Parathyroid adenoma (tissue), 2 donors: ENCODE measurements around the gene ROR2.

ENCODE experiments used
- H2AFZ ChIP-seq: fragments of 300-600 bp; sonication (generic); one replicate; pipeline ENCODE4 v1.7.0; 2017; ENCODE audit warnings: antibody characterized with exemption, mild to moderate bottlenecking
- H3K27ac ChIP-seq: fragments of 300-600 bp; sonication (generic); one replicate; pipeline ENCODE4 v1.7.0; 2017
- H3K27me3 ChIP-seq: fragments of 300-600 bp; sonication (generic); one replicate; pipeline ENCODE4 v1.7.0; 2017; ENCODE audit warnings: low read length; ENCODE audit not compliant: control insufficient read depth, insufficient read depth
- H3K36me3 ChIP-seq: fragments of 300-600 bp; sonication (generic); one replicate; pipeline ENCODE4 v1.7.0; 2017; ENCODE audit warnings: low read length; ENCODE audit not compliant: control insufficient read depth, insufficient read depth
- H3K4me1 ChIP-seq: fragments of 300-600 bp; sonication (generic); one replicate; pipeline ENCODE4 v1.7.0; 2017; ENCODE audit warnings: control low read depth
- H3K4me2 ChIP-seq: fragments of 300-600 bp; sonication (generic); one replicate; pipeline ENCODE4 v1.7.0; 2017; ENCODE audit warnings: low read length
- H3K4me3 ChIP-seq: fragments of 300-600 bp; sonication (generic); one replicate; pipeline ENCODE4 v1.7.0; 2017; ENCODE audit warnings: low read depth, low read length
- H3K79me2 ChIP-seq: fragments of 300-600 bp; sonication (generic); one replicate; pipeline ENCODE4 v1.7.0; 2017; ENCODE audit warnings: control low read depth
- H3K9ac ChIP-seq: fragments of 300-600 bp; sonication (generic); one replicate; pipeline ENCODE4 v1.7.0; 2017; ENCODE audit warnings: mild to moderate bottlenecking
- H3K9me3 ChIP-seq: fragments of 300-600 bp; sonication (generic); one replicate; pipeline ENCODE4 v1.7.0; 2017; ENCODE audit warnings: low read length; ENCODE audit not compliant: control insufficient read depth
- TF ChIP-seq, protein P1 (sequence below): fragments of 300-600 bp; sonication (generic); IDR thresholded peaks from one replicate; pipeline ENCODE4 v1.7.0; 2017; ENCODE audit warnings: antibody characterized with exemption, mild to moderate bottlenecking
- donor health status: primary hyperparathyroidism.

Gene ROR2

GRCh38 chr9:91946196-91946595, 3.8 kb downstream of the ROR2 start:
- TF ChIP-seq, protein P1, sequence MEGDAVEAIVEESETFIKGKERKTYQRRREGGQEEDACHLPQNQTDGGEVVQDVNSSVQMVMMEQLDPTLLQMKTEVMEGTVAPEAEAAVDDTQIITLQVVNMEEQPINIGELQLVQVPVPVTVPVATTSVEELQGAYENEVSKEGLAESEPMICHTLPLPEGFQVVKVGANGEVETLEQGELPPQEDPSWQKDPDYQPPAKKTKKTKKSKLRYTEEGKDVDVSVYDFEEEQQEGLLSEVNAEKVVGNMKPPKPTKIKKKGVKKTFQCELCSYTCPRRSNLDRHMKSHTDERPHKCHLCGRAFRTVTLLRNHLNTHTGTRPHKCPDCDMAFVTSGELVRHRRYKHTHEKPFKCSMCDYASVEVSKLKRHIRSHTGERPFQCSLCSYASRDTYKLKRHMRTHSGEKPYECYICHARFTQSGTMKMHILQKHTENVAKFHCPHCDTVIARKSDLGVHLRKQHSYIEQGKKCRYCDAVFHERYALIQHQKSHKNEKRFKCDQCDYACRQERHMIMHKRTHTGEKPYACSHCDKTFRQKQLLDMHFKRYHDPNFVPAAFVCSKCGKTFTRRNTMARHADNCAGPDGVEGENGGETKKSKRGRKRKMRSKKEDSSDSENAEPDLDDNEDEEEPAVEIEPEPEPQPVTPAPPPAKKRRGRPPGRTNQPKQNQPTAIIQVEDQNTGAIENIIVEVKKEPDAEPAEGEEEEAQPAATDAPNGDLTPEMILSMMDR = no peak
- no peaks in the 10 kb centered on the region for H3K27me3 ChIP-seq
- peaks cover 7% of the 10 kb centered on the region for H3K4me1 ChIP-seq
- peak overlapping the region; percentile 70 for H3K4me2 ChIP-seq
- H2AFZ ChIP-seq = no peak overlapping the region
- H3K36me3 ChIP-seq = no peaks in the 10 kb centered on the region
- peaks cover 7% of the 10 kb centered on the region for H3K79me2 ChIP-seq
- no peaks in the 10 kb centered on the region for H3K9me3 ChIP-seq
- H3K4me3 ChIP-seq = no peak overlapping the region
- H3K9ac ChIP-seq = no peak overlapping the region
- peak overlapping the region; percentile 79 for H3K27ac ChIP-seq

DNA sequence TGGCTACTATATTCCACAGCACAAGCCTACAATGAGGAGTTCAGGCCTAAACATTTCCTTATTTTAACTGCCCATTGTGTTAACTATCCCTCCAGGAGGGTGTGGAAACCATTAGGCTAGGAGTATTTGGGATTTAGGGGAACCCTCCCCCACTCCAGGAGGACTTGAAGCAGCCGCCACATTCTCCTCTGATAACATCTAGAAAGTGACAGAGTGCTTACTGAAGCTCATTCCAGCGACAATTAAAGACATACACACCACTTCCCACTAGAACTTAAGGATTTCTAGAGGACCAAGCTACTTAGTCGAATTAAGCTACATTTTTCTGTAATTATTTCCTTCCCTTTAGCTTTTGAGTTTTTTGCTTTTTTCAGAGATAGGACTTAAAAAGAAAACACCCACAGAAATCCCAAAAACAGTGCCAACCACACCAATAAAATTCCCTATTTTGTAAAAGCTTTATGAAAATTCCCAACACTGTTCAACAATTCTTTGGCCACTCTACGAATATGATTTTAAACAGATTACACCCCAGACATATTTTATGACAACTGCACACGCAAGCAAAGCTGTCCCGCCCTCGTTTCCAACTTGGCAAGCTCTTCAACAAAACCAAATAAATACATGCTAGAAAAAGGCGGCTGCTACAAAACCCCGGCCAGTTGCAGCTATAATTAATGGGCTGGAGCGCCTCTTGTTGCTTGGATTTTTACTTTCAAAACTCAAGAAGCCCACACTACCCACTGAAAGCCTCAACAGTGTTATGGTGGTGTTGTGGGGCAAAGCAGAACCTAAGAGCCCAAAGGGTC, 4.5 kb downstream of the ROR2 start:
- Histone ChIP-seq H3K27ac (peak overlapping the region; percentile 79), H3K27me3 (no peaks in the 10 kb centered on the region), H3K4me2 (peak overlapping the region; percentile 70), H3K4me3 (peak overlapping the region; percentile 48), H3K9ac (no peak overlapping the region), H3K79me2 (peaks cover 7% of the 10 kb centered on the region), H3K36me3 (no peaks in the 10 kb centered on the region), H2AFZ (no peak overlapping the region), H3K4me1 (peaks cover 7% of the 10 kb centered on the region), H3K9me3 (no peaks in the 10 kb centered on the region)
- TF ChIP-seq, protein P1 = no peak

- TF ChIP-seq, protein P1 = no peak
- H3K9ac ChIP-seq = no peak overlapping the region
- H3K9me3 ChIP-seq = no peaks in the 10 kb centered on the region
- H3K4me2 ChIP-seq = no peak overlapping the region
- H3K4me1 ChIP-seq = peaks cover 7% of the 10 kb centered on the region
- no peaks in the 10 kb centered on the region for H3K27me3 ChIP-seq
- H2AFZ ChIP-seq = no peak overlapping the region
- H3K4me3 ChIP-seq = no peak overlapping the region
- peaks cover 7% of the 10 kb centered on the region for H3K79me2 ChIP-seq
- H3K36me3 ChIP-seq = no peaks in the 10 kb centered on the region
- no peak overlapping the region for H3K27ac ChIP-seq
Observed at GRCh38 chr9:91944711-91945110, 5.3 kb downstream of the ROR2 start.

DNA sequence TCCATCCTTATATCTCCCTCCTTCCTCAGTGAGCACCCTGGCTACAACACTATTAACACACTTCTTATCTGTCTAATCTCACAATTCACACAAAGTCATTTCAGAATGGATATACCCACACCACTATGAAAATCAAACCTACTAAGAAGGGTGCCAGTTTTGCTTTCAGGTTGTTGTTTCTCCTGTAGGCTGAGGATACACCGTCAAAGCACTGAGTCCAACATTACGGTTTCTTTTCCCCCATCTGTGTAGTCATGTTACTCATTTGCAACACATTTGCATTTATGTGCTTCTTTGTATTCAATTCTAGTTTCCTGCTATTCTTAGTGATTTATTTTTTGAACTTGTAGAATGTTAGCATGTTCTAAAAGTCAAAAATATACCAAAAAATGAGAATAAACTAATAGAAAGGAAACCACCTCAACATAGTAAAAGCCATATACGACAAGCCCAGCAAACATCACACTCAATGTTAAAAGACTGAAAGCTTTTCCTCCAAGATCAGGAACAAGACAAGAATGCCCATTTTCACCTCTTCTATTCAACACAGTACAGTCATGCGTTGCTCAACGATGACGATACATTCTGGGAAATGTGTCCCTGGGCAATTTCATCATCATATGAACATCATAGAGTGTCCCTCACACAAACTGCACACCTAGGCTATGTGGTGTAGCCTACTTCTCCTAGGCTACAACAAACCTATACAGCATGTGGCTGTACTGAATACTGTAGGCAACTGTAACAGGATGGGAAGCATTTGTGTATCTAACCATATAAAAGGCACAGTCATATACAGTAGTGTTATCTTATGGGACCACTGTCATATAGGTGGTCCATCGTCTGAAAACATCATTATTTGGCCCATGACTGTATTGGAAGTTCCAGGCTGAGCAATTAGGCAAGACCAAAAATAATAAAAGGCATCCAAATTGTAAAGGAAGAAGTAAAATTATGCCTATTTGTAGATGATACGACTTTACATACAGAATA, 6.3 kb downstream of the ROR2 start:
- H3K79me2 ChIP-seq = peaks cover 7% of the 10 kb centered on the region
- no peaks in the 10 kb centered on the region for H3K9me3 ChIP-seq
- H3K4me1 ChIP-seq = peaks cover 7% of the 10 kb centered on the region
- no peak overlapping the region for H3K9ac ChIP-seq
- H3K36me3 ChIP-seq = no peaks in the 10 kb centered on the region
- H3K4me2 ChIP-seq = no peak overlapping the region
- no peak overlapping the region for H3K27ac ChIP-seq
- no peak overlapping the region for H2AFZ ChIP-seq
- H3K4me3 ChIP-seq = no peak overlapping the region
- TF ChIP-seq, protein P1 = no peak
- no peaks in the 10 kb centered on the region for H3K27me3 ChIP-seq
